ENCODE data around the gene CHRND. TPM values are rescaled to one million over a fixed set of nuclear protein-coding genes. Genes with fewer than 3 reads are reported as not detected.

Gene CHRND
- total RNA-seq, 2 experiments from 2014 or later, result not detected

DNA sequence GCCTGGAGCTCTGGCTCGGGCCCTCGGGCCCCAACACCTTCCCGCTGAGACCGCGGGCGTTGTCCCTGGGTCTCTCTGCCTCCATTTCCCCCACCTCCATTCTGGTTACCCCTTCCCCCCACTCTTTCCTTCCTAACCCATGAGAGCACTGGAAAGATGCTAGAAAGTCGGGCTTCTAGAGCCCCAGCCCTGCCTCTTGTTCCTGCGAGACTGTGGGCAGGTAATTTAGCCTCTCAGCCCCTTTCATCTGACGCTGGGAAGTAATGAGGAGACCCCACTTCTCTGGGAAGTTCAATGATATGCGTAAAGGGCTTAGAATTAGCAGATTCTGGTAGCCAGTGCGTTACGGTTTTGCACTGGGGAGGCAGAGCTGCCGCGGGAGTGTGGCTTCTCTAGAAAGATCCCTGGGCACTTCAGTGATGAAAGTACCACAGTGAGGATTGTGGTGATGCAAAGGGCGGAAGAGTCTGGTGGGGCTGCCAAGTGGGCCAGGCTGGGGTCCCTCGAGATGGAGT lies 22.1 kb upstream of the CHRND start:
- H3K36me3 Mint-ChIP-seq (ENCODE audit: low read depth), result no peaks in the 10 kb centered on the region
- no peak for TF ChIP-seq CTCF (IDR thresholded peaks at IDR 0.05)
- ATAC-seq (no peak), DNase-seq (no peak)
- peaks cover 14% of the 10 kb centered on the region for H3K4me1 Mint-ChIP-seq (ENCODE audit: low read depth)
- H3K27me3 Mint-ChIP-seq, result peaks cover 38% of the 10 kb centered on the region
- no peaks in the 10 kb centered on the region for H3K9me3 Mint-ChIP-seq
- POLR2A ChIA-PET, result interaction anchor here (1.1 kb wide), 1 partner anchor 12 kb away, joined by 3 read pairs; no protein-coding TSS in a partner anchor
- no peak overlapping the region for H3K27ac Mint-ChIP-seq
- CTCF ChIA-PET, result interaction anchor here (2.9 kb wide), 1 partner anchor 18 kb away, joined by 7 read pairs; no protein-coding TSS in a partner anchor
- peak overlapping the region; percentile 43 for H3K4me3 Mint-ChIP-seq
- intact Hi-C loops (cut with micrococcal nuclease), result no loop called here

- intact Hi-C loops (cut with micrococcal nuclease), result no loop called here
- TF ChIP-seq CTCF (IDR thresholded peaks at IDR 0.05), result no peak
- ChIA-PET CTCF (interaction anchor here (2.9 kb wide), 1 partner anchor 17 kb away, joined by 7 read pairs; no protein-coding TSS in a partner anchor), POLR2A (interaction anchor here (1.1 kb wide), 1 partner anchor 11 kb away, joined by 3 read pairs; no protein-coding TSS in a partner anchor)
- no peak overlapping the region for H3K4me3 Mint-ChIP-seq
- no peak overlapping the region for H3K27ac Mint-ChIP-seq
- DNase-seq (peak; percentile 42), ATAC-seq (peak; percentile 28)
- peaks cover 38% of the 10 kb centered on the region for H3K27me3 Mint-ChIP-seq
- peaks cover 14% of the 10 kb centered on the region for H3K4me1 Mint-ChIP-seq (ENCODE audit: low read depth)
- H3K36me3 Mint-ChIP-seq (ENCODE audit: low read depth), result no peaks in the 10 kb centered on the region
- H3K9me3 Mint-ChIP-seq, result no peaks in the 10 kb centered on the region
Observed at GRCh38 chr2:232504438-232504837, 21.5 kb upstream of the CHRND start.

DNA sequence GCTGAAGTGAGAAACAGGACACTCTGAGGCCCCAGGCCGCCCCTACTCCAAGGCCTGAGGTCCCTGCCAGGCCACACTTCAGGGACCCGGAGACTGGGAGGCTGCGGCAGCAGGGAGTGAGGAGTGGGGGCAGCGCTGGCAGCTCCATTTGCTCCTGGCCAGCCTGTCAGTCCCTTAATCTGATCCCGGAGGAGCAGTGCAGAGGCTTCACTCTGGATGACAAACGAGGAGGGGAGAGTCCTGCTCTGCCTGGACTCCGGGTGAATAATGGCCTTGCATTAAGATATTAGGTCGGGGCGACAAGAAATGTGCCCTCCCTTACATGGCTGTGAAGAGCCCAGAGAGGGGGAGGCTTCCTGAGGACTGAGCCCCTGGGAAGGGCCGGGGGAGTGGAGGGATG lies 20.1 kb upstream of the CHRND start:
- no peak for DNase-seq
- ChIA-PET POLR2A (no interaction called here), CTCF (no interaction called here)

DNA sequence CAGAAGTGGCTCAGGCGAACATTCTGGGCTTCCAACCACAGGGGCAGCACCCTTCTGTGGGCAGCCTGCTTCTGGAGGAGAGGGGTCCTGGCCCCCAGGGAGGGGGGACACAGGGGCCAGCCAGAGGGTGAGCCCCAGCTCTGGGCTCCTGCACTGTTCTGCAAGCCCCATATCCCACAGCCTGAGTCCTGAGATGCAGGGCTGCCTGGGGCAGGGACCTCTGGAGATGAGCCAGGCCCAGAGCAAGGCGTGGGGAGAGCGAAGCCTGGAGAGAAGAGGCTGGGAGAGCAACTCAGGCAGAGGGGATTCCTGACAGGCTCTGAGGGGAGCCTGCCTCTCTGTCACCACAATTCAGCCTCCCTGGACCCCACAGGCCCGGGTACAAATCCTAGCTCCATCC lies 19.3 kb upstream of the CHRND start:
- TF ChIP-seq CTCF (IDR thresholded peaks at IDR 0.05), result no peak
- Mint-ChIP-seq H3K9me3 (no peaks in the 10 kb centered on the region), H3K36me3 (ENCODE audit: low read depth) (no peaks in the 10 kb centered on the region), H3K4me1 (ENCODE audit: low read depth) (peaks cover 14% of the 10 kb centered on the region), H3K27me3 (peaks cover 29% of the 10 kb centered on the region), H3K27ac (no peak overlapping the region), H3K4me3 (no peak overlapping the region)
- ChIA-PET POLR2A (interaction anchor here (0.6 kb wide), 1 partner anchor 39 kb away, joined by 4 read pairs; no protein-coding TSS in a partner anchor), CTCF (no interaction called here)
- intact Hi-C loops (cut with micrococcal nuclease), result no loop called here
- DNase-seq, result no peak
- ATAC-seq, result no peak

More for the DNA sequence above, 20.1 kb upstream of the CHRND start:
- H3K4me1 Mint-ChIP-seq (ENCODE audit: low read depth), result peaks cover 14% of the 10 kb centered on the region
- peaks cover 34% of the 10 kb centered on the region for H3K27me3 Mint-ChIP-seq
- no peaks in the 10 kb centered on the region for H3K9me3 Mint-ChIP-seq
- no peaks in the 10 kb centered on the region for H3K36me3 Mint-ChIP-seq (ENCODE audit: low read depth)
- no peak for TF ChIP-seq CTCF (IDR thresholded peaks at IDR 0.05)
- ATAC-seq, result no peak
- intact Hi-C loops (cut with micrococcal nuclease), result no loop called here
- no peak overlapping the region for H3K4me3 Mint-ChIP-seq
- H3K27ac Mint-ChIP-seq, result no peak overlapping the region

DNA sequence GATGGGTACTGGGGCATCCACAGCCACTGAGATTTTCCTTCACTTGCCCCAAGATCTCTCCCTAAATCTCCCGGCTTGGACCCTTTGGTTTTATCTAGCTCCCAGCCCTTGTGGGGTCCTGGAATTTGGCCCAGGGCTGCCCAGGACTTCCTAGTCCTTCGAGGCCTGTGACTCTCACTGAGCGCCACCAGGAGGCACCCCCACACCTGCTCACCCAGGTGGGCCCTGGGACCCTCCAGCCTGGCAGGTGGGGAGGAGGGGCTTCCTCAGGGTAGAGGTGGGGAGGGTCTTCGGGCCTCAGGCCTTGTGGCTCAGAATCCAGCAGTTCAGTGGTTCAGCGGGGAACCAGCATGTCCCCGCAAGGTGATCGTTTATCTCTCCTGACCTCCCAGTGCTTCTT lies 17.7 kb upstream of the CHRND start:
- ATAC-seq, result no peak
- Mint-ChIP-seq H3K27ac (no peak overlapping the region), H3K4me1 (ENCODE audit: low read depth) (peaks cover 8% of the 10 kb centered on the region), H3K27me3 (peaks cover 21% of the 10 kb centered on the region), H3K9me3 (no peaks in the 10 kb centered on the region), H3K36me3 (ENCODE audit: low read depth) (no peaks in the 10 kb centered on the region), H3K4me3 (no peak overlapping the region)
- ChIA-PET POLR2A (interaction anchor here (1.3 kb wide), 1 partner anchor 12 kb away, joined by 3 read pairs; no protein-coding TSS in a partner anchor), CTCF (interaction anchor here (1.9 kb wide), 1 partner anchor 13 kb away, joined by 5 read pairs; the partner anchor contains the start of gene PRSS56)
- intact Hi-C loops (cut with micrococcal nuclease), result no loop called here
- no peak for DNase-seq
- no peak for TF ChIP-seq CTCF (IDR thresholded peaks at IDR 0.05)
